Left renal cortex interstitium (tissue), 4 donors: Measurements from ENCODE around the gene PER1. TPM values are rescaled to one million over a fixed set of nuclear protein-coding genes. Genes with fewer than 3 reads are reported as not detected.

Experiments
- DNase-seq, 4 donors: peaks; one replicate each; pipeline ENCODE4 v3.0.0-alpha.2; 2013; ENCODE audit warnings: low read depth in 4 of 4, low spot score in 2 of 4, missing footprints in 1 of 4
- polyA plus RNA-seq, 4 donors: library from polyadenylated mRNA; unstranded; fragments of 120-200 nt; gene quantifications; one replicate each; pipeline ENCODE4 v1.2.1, GENCODE V29; 2013; ENCODE audit not compliant: insufficient read length in 4 of 4

The PER1 gene
- polyA plus RNA-seq, 4 donors: 19.7 to 37.7 (median 30.8) TPM

GRCh38 chr17:8142887-8143580, 9.2 kb downstream of the PER1 start:
- no peak for DNase-seq

DNA sequence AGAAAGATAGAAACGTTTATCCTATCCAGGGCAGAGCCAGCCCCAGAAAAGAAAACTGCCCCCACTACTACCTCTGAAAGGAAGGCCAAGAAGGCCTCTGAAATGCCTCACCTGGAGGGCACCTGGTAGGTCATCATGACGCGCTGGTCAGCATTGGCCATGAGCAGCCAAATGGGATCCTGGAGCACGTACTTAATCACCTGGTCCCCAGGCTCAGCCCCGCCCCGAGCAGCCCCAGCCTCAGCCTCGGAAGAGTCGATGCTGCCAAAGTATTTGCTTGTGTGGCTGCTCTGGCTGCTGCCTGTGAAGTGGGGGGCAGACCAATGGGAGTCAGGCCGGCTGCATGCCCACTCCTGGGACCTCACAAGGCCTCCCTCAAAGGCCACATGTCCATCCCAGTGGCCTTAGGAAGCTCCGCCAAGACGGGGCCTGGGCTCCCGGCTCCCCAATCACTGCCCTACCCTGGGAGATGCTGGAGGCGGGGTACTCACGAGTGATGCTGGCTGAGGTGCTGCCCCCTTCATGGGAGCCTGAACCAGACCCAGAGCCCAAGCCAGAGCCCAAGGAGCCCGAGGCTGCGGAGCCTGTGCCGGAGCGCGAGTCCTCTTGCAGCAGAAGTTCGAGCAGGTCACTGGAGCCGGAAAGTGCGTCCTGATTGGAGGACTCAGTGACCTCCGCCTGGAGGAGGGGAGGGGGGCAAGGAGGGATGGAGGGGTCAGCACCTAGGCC, 9.9 kb downstream of the PER1 start:
- no peak for DNase-seq

DNA sequence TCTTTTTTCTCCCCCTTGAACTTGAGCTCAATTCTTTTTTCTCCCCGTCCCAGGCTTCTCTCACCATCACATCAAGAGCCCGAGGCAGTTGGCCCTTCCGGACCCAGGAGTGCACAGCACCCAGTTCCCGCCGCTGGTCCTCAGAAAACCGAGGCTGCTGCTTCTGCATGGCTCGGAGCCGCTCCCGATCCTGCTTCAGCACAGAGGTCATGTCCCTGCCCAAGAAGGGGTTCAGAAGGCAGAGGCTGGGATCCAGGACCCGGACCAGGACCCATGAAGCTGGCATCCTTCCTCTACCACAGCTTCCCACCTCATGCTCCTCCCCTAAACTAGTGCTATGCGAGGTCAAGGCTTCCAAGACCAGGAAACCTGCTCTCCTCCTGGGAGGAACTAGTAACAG, 10.5 kb downstream of the PER1 start:
- no peak for DNase-seq

DNA sequence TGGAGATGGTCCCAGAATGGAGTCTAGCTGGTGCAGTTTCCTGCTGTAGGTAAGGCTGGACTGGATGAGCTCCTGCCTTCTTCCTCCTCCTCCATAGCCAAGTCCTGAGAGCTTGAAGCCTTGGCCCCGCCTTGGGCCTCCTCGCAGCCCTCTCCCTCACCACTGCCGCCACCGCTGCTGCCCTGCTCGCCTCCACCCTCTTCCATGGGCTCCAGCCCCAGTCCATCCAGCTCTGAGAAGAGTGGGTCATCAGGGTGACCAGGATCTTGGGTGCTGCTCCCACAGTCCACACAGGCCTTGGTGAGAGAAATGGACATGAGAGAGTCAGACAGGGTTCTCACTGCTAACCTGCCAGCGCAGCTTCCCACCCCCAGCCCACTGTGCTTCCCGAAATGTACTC, 11.2 kb downstream of the PER1 start:
- no peak for DNase-seq

DNA sequence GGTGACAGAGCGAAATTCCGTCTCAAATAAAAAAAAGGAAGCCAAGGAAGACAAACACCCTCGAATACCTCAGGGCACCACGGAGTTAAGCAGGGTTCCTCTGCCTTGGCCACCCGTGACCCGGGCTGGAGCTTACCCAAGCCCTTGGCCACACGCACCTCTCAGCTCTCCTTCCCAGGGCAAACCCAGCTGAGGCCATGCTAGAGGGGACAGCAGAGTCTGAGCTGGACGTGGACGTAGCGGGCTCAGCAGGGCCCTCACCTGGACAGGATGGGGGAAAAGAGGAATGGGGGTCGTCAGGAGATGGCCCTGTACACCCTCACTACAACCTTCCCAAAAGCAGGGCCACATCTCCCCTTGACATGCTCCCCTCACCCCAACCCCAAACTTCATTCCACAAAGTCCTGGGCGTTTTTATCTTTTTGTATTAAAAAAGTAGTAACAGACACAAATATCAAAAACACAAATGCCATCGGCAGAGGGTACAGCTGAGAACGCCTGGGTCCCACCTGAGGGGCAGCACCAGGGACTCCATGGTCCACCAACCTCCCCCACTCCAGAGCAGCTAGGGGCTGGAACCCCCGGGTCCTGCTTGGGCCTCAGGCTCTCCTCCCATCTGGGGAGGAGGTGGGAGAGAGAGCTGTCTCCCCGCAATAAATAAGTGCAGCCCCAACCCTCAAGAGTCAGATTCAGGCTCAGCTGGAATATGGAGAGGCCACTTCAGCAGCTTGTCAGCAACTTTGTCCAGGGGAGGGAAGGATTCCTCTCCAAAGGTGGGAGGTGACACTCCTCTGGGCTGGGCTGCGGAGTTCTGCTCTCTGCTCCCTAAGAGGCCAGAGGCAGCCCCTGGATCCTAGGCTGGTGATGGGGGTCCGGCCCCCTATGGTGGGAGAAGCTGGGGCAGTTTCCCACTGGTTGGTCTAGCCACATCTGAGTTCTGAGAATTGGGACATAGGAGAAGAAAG, 11.9 kb downstream of the PER1 start:
- DNase-seq: no peak

GRCh38 chr17:8138672-8139371, 13.4 kb downstream of the PER1 start:
- DNase-seq: peak in 3 of 4 donors; percentile 95 to 97 (median 96)

DNA sequence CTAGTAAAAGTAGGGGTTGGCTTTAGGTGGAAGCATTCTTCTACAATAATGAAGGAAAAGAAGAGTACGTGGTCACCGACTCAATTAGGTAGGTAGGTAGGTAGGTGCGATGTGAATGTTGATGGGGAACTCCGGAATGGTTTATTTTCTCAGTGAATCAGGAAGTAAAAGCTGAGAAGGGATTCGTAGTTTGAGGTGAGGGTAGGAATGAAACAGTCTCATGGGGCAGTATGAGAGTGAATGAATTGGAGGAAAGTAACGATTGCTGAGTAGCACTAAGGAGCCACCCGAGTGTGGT, 13.9 kb downstream of the PER1 start:
- DNase-seq: no peak

- DNase-seq: no peak
Measured at GRCh38 chr17:8137645-8138373, 14.4 kb downstream of the PER1 start.

- no peak for DNase-seq
Measured at GRCh38 chr17:8133941-8134340, 18.3 kb downstream of the PER1 start.

DNA sequence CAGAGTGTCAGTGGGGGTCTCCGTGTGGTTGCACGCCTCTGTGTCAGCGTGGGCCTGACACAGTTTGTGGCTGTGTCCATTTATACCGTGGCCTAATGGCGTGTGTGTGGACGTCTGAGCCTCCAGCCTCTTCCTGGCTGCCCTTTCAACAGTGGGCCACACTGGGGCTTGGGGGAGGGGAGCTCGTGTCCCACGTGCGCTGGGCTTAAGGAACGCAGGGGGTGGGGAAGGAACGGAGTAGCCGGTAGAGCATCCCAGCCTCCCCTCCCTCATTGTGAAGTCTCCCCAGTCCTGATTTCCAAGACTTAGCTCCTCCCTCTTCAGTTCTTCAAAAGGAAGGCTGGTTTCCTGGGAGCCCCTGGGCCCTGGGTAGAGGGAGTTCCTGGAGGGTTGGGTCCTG, 18.8 kb downstream of the PER1 start:
- DNase-seq: no peak

DNA sequence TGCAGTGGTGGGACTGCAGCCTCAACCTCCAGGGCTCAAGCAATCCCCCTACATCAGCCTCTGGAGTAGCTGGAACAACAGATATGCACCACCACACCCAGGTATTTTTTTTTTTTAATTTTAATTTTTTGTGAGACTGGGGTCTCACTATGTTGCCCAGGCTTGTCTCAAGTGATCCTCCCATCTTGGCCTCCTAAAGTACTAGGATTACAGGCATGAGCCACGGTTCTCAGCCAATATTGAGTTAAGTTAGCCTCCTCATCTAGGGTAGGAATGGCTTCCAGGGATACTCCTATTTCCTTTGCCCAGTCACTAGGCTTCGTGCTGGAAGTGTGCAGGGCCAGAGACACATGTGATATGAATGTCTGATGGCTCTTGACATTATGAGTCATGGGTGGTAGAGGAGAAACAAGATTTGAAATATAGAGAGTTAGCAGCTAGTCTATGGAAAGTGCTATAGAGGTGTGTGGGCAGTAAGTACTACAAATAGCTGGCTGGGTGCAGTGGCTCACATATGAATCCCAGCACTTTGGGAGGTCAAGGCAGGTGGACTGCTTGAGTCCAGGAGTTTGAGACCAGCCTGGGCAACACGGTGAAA, 20.3 kb downstream of the PER1 start:
- DNase-seq: no peak

DNA sequence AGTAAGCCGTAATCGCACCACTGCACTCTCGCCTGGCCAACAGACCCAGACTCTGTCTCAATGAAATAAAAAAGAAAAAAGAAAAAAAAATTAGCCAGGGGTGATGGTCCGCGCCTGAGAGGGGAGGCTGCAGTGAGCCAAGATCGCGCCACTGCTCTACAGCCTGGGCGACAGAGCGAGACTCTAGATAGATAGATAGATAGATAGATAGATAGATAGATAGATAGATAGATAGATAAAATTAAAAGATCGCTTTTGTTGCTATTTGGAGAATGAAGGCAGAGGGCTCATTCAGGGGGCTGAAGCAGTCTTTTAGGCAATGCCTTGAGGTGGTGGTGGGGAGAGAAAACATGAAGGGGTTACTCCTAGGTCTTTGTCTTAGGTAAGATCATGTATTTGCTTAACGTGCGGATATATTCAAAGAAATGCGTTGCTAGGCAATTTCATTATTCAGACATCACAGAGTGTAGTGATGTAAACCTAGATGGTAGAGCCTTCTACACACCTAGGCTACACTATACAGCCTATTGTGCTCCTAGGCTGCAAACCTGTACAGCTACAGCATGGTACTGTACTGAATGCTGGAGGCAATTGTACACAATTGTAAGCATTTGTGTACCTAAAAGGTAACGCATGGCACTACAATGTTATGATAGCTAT, 23.9 kb downstream of the PER1 start:
- no peak for DNase-seq

DNA sequence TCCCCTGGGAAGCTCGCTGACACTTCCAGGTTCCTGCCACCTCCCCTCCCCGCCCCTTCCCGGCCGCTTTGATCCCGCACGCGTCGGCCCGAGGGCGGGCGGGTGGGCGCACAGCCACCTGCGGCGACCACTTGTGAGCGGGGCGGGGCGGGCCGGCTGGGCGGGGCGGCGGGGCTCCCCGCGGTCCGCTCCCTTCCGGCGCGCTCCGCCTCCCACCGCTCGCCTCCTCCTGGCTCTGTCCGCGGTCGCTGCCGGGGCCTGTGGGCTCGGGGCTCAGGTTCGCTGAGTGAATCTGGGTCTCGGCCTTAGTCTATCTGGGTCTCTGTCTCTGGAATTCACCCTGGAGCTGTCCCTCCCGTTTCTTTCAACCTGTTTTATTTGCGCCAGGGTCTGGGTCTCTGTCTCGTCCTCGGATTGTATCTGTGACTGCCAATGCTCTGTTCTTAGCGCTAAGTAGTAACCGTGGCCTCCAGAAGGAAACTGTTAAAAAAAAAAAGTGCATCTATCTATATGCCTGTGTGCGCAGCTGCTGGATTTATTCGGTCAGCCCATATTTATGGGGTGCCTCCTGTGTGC, 25.6 kb downstream of the PER1 start:
- peak in 2 of 4 donors; percentile 16 to 59 for DNase-seq

DNA sequence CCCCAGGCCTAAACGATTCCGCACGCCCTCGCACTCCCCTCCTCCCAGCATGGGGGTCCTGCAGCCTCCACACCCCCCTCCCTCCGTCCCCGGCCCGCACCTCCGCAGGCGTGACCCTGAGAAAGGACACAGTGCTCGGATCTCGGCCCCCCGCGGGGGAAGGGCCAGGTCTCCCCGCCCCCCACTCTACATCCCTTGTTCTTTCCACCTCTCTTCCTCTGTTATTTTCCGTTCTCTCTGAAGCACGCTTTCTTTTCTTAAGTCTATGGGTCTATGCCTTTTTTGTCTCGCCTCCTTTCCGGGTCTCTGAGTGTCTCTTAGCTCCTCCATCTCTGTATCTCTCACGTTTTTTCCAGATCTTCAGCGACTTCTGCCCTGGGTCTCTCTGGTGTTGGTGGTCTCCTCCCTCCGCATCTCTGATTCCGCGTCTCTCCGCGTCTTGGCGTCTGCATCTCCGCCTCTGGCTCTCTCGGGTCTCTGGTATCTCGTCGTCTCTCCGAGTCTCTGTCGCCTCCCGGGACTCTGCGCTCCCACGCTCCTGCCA, 26.2 kb downstream of the PER1 start:
- peak in 1 of 4 donors; percentile 19 for DNase-seq

GRCh38 chr17:8125154-8125946, 26.9 kb downstream of the PER1 start:
- peak in 1 of 4 donors; percentile 45 for DNase-seq

GRCh38 chr17:8124350-8125153, 27.7 kb downstream of the PER1 start:
- DNase-seq: no peak
